Stimulated activated CD8-positive, alpha-beta memory T cell treated with anti-CD3 and anti-CD28 coated beads, Interleukin-7, amount 100 ng/mL, for 4 hours (primary cell): ENCODE results near the gene HBA2.
"Not testable (repeated sequence)": the region's sequence is repeated elsewhere in the genome, so short reads cannot be mapped to it uniquely, and the experiment has no call there.

ENCODE experiments used
- DNase-seq, 2 donors: peaks; one replicate each; pipeline ENCODE4 v3.0.0-alpha.2; 2020; ENCODE audit warnings: low read depth in 2 of 2

Gene HBA2

GRCh38 chr16:175011-175949 is 2.6 kb downstream of the HBA2 start:
- DNase-seq: no peak

GRCh38 chr16:176006-176405 is 3.3 kb downstream of the HBA2 start:
- DNase-seq: not testable (repeated sequence)

GRCh38 chr16:176477-177382 is 4.1 kb downstream of the HBA2 start, which contains the start of gene HBA1:
Gene HBA1 (plus strand): TSS chr16:176680. CDS start chr16:176717, 37 bp downstream.
- not testable (repeated sequence) for DNase-seq

GRCh38 chr16:177394-177822 is 4.7 kb downstream of the HBA2 start:
- DNase-seq: no peak

- no peak for DNase-seq
These were observed 5.4 kb downstream of the HBA2 start for GRCh38 chr16:177981-178667.

- DNase-seq: no peak
These were observed 6.0 kb downstream of the HBA2 start for GRCh38 chr16:178668-179015.

- DNase-seq: no peak
These were observed 6.8 kb downstream of the HBA2 start for GRCh38 chr16:179211-180092.

GRCh38 chr16:180101-180675 is 7.5 kb downstream of the HBA2 start, which contains the start of gene HBQ1:
Gene HBQ1 (plus strand): TSS chr16:180459. CDS start chr16:180487, 28 bp downstream.
- no peak for DNase-seq

- DNase-seq: peak; percentile 62 to 71
These were observed 8.2 kb downstream of the HBA2 start for GRCh38 chr16:180681-181564.

GRCh38 chr16:181565-182021 is 8.9 kb downstream of the HBA2 start:
- DNase-seq: no peak

GRCh38 chr16:183005-183404 is 10.3 kb downstream of the HBA2 start:
- no peak for DNase-seq

- DNase-seq: no peak
These were observed 12.5 kb downstream of the HBA2 start for GRCh38 chr16:185213-185612.

- DNase-seq: no peak
These were observed 13.0 kb downstream of the HBA2 start for GRCh38 chr16:185691-186090.

- no peak for DNase-seq
These were observed 14.7 kb downstream of the HBA2 start for GRCh38 chr16:187330-187729.

- no peak for DNase-seq
These were observed 16.0 kb downstream of the HBA2 start for GRCh38 chr16:188674-189073.

GRCh38 chr16:189604-190186 is 17.0 kb downstream of the HBA2 start:
- no peak for DNase-seq

- no peak for DNase-seq
These were observed 19.2 kb downstream of the HBA2 start for GRCh38 chr16:191831-192230.

- DNase-seq: no peak
These were observed 20.0 kb downstream of the HBA2 start for GRCh38 chr16:192686-193085.

GRCh38 chr16:193441-193840 is 20.8 kb downstream of the HBA2 start:
- no peak for DNase-seq
